SIG-M5 treated with dmso at 0.1 percent for 504 hours (cell line): ENCODE measurements around the gene PTPN4.
"Not testable (repeated sequence)": the region's sequence is repeated elsewhere in the genome, so short reads cannot be mapped to it uniquely, and the experiment has no call there.

Experiments
- DNase-seq: peaks from one replicate; lab custom pipeline; 2025; ENCODE audit not compliant: unreplicated experiment; lab: John Stamatoyannopoulos, UW

Gene PTPN4

GRCh38 chr2:119804409-119804808 lies 44.7 kb downstream of the PTPN4 start:
- DNase-seq = not testable (repeated sequence)

- DNase-seq = no peak
These were observed 48.9 kb downstream of the PTPN4 start for GRCh38 chr2:119808516-119809147.

- no peak for DNase-seq
These were observed 49.8 kb downstream of the PTPN4 start for GRCh38 chr2:119809339-119810048.

- DNase-seq = no peak
These were observed 50.4 kb downstream of the PTPN4 start for GRCh38 chr2:119810049-119810630.

- no peak for DNase-seq
These were observed 54.5 kb downstream of the PTPN4 start for GRCh38 chr2:119814216-119814615.

GRCh38 chr2:119818792-119819191 lies 59.1 kb downstream of the PTPN4 start:
- no peak for DNase-seq

- no peak for DNase-seq
These were observed 60.1 kb downstream of the PTPN4 start for GRCh38 chr2:119819846-119820245.

- no peak for DNase-seq
These were observed 60.6 kb downstream of the PTPN4 start for GRCh38 chr2:119820275-119820674.

GRCh38 chr2:119821266-119821665 lies 61.5 kb downstream of the PTPN4 start:
- DNase-seq = no peak

GRCh38 chr2:119823734-119824334 lies 64.1 kb downstream of the PTPN4 start:
- peak; percentile 50 for DNase-seq

- peak; percentile 55 for DNase-seq
These were observed 66.7 kb downstream of the PTPN4 start for GRCh38 chr2:119826370-119826961.

GRCh38 chr2:119827866-119828507 lies 68.3 kb downstream of the PTPN4 start:
- no peak for DNase-seq

GRCh38 chr2:119836455-119837142 lies 76.9 kb downstream of the PTPN4 start:
- no peak for DNase-seq

- no peak for DNase-seq
These were observed 77.6 kb downstream of the PTPN4 start for GRCh38 chr2:119837350-119837749.

GRCh38 chr2:119837759-119838158 lies 78.0 kb downstream of the PTPN4 start:
- no peak for DNase-seq

- DNase-seq = no peak
These were observed 78.5 kb downstream of the PTPN4 start for GRCh38 chr2:119838179-119838578.

- DNase-seq = no peak
These were observed 81.8 kb downstream of the PTPN4 start for GRCh38 chr2:119841550-119841949.

- no peak for DNase-seq
These were observed 86.3 kb downstream of the PTPN4 start for GRCh38 chr2:119846021-119846420.

GRCh38 chr2:119849838-119850565 lies 90.3 kb downstream of the PTPN4 start:
- no peak for DNase-seq

- no peak for DNase-seq
These were observed 92.5 kb downstream of the PTPN4 start for GRCh38 chr2:119852214-119852613.
